Testis (tissue), 3 donors: ENCODE results near the gene LRRC45. TPM values are rescaled to one million over a fixed set of nuclear protein-coding genes. Genes with fewer than 3 reads are reported as not detected.

Source experiments
- DNase-seq: peaks from one replicate; pipeline ENCODE4 v3.0.0-alpha.2; 2019
- H3K27ac ChIP-seq, 2 donors: fragments of 200-600 bp; sonication (generic); one replicate each; pipeline ENCODE4 v1.5.1; 2019
- H3K27me3 ChIP-seq: fragments of 200-600 bp; sonication (generic); one replicate; pipeline ENCODE4 v1.5.1; 2019
- H3K36me3 ChIP-seq: fragments of 200-600 bp; sonication (generic); one replicate; pipeline ENCODE4 v1.5.1; 2017; ENCODE audit warnings: low read depth; ENCODE audit errors: missing control alignments
- H3K4me1 ChIP-seq: fragments of 200-600 bp; sonication (generic); one replicate; pipeline ENCODE4 v1.5.1; 2019
- H3K4me3 ChIP-seq, 2 donors: fragments of 200-600 bp; sonication (generic); one replicate each; pipeline ENCODE4 v1.5.1; 2017 to 2019
- H3K9me3 ChIP-seq: fragments of 200-600 bp; sonication (generic); one replicate; pipeline ENCODE4 v1.5.1; 2017
- POLR2A ChIP-seq: fragments of 450-650 bp; IDR thresholded peaks from one replicate; pipeline ENCODE4 v1.6.1; 2017; ENCODE audit warnings: antibody characterized with exemption, mild to moderate bottlenecking, moderate library complexity
- WGBS, 2 donors: methylation state at CpG; one replicate each; pipeline ENCODE4 v1.1.5; 2018; 5-methylcytosine and 5-hydroxymethylcytosine counted together
- intact Hi-C: fragments of 100-400 bp; cut with DNase I; formaldehyde crosslinking; loops from one replicate; pipeline ENCODE4 v1.15.1; 2023; ENCODE audit warnings: low total_unique reads
- polyA plus RNA-seq: library from polyadenylated mRNA; stranded (reverse); fragments of 350-450 nt; fragmentation: Illumina TruSeq; extraction: RNeasy Lipid Tissue Mini Kit (QIAGEN cat#74804); gene quantifications from one replicate; pipeline ENCODE4 v1.2.3, GENCODE V29; 2014; ENCODE audit warnings: low read depth, low replicate concordance; ENCODE audit not compliant: insufficient read depth
- total RNA-seq, 2 donors: library from RNA; depleted of rRNA; stranded (reverse); fragments of >200 nt; gene quantifications; one replicate each; pipeline ENCODE4 v1.2.3, GENCODE V29; 2016
- TF ChIP-seq, protein P1 (sequence below), 3 experiments: fragments of 450-650 bp in 2 of 3; fragments of 200-600 bp in 1 of 3; sonication (generic) in 1 of 3; IDR thresholded peaks; one replicate each; pipeline ENCODE4 v1.5.1; 2016 to 2019; ENCODE audit warnings: antibody characterized with exemption in 3 of 3, mild to moderate bottlenecking in 2 of 3, moderate library complexity in 1 of 3

LRRC45 gene
- total and polyA plus RNA-seq, 3 donors from 2014 or later: 5.7 to 12.8 (median 10.7) TPM

DNA sequence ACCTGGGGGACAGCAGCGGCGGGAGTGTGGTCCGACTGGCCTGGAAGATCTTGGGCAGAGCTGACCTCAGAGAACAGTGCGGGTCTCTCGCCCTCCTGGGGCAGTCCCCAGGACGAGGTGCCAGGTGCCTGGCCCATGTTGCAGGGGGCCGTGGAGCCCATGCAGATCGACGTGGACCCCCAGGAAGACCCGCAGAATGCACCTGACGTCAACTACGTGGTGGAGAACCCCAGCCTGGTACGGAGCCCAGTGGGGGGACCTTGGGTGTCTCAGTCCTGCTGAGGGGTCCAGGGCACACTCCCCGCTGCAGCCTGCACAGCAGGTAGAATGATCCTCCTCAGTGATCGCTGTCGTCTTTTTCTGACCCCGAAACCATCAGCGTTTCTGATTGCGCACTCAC is 30.0 kb downstream of the LRRC45 start:
- intact Hi-C loops: no loop called here
- no peak overlapping the region for H3K4me3 ChIP-seq
- no peak for DNase-seq
- H3K9me3 ChIP-seq: no peaks in the 10 kb centered on the region
- no peaks in the 10 kb centered on the region for H3K27me3 ChIP-seq
- WGBS, 2 donors: 84 to 88% methylated on average over 6 to 19 of the region's 19 CpGs
- TF ChIP-seq, protein P1, sequence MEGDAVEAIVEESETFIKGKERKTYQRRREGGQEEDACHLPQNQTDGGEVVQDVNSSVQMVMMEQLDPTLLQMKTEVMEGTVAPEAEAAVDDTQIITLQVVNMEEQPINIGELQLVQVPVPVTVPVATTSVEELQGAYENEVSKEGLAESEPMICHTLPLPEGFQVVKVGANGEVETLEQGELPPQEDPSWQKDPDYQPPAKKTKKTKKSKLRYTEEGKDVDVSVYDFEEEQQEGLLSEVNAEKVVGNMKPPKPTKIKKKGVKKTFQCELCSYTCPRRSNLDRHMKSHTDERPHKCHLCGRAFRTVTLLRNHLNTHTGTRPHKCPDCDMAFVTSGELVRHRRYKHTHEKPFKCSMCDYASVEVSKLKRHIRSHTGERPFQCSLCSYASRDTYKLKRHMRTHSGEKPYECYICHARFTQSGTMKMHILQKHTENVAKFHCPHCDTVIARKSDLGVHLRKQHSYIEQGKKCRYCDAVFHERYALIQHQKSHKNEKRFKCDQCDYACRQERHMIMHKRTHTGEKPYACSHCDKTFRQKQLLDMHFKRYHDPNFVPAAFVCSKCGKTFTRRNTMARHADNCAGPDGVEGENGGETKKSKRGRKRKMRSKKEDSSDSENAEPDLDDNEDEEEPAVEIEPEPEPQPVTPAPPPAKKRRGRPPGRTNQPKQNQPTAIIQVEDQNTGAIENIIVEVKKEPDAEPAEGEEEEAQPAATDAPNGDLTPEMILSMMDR (IDR thresholded peaks at IDR 0.05): no peak
- no peak for TF ChIP-seq POLR2A
- peaks cover 11% of the 10 kb centered on the region for H3K4me1 ChIP-seq
- no peak overlapping the region for H3K27ac ChIP-seq
- no peaks in the 10 kb centered on the region for H3K36me3 ChIP-seq

DNA sequence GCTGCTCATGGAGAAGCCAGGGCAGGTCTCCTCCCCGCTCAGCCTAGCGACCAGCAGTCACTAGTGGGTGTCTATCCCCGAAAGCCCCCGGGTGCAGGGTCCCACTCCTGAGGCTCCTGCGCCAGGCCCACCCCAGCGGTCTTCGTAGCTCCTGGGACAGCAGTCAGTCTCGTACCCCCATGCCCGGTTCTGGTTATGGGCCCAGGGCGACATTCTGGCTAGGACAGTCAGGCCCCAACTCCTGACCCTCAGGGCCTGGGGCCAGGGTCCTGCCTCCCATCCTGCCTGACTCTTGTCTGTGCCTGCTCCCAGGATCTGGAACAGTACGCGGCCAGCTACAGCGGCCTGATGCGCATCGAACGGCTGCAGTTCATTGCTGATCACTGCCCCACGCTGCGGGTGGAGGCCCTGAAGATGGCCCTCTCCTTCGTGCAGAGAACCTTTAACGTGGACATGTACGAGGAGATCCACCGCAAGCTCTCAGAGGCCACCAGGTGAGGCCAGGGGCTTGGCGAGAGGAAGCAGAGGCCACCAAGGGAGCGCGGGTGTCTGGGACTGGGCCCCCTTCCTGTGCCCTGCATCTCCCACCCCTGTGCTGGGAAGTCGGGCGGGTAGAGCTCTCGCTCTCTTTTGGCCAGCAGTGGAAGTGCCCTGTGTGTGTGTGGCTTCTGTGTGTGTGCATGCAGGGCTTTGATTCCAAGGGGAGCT is 30.6 kb downstream of the LRRC45 start:
- peaks cover 11% of the 10 kb centered on the region for H3K4me1 ChIP-seq
- H3K36me3 ChIP-seq: no peaks in the 10 kb centered on the region
- no peak overlapping the region for H3K4me3 ChIP-seq
- H3K27me3 ChIP-seq: no peaks in the 10 kb centered on the region
- H3K9me3 ChIP-seq: no peaks in the 10 kb centered on the region
- intact Hi-C loops: no loop called here
- no peak for DNase-seq
- WGBS, 2 donors: 89 to 93% methylated on average over 17 to 25 of the region's 28 CpGs
- no peak overlapping the region for H3K27ac ChIP-seq
- TF ChIP-seq POLR2A: no peak
- TF ChIP-seq, protein P1 (IDR thresholded peaks at IDR 0.05): no peak

DNA sequence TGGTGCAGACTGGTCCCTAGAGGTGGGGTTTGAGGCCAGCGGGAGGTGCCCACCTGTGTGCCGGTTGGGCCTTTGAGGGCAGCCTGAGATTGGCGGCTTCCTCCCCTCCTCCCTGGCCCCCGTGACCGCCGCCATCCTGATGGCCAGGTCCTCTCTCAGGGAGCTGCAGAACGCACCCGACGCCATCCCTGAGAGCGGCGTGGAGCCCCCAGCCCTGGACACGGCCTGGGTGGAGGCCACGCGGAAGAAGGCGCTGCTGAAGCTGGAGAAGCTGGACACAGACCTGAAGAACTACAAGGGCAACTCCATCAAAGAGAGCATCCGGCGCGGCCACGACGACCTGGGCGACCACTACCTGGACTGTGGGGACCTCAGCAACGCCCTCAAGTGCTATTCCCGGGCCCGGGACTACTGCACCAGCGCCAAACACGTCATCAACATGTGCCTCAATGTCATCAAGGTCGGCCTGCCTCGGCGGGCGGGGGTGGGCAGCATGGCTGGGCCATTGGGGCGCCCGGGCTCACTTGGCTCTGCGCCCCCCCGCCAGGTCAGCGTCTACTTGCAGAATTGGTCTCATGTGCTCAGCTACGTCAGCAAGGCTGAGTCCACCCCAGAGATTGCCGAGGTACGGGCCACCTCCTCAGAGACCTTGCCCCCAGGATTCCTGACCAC is 31.4 kb downstream of the LRRC45 start:
- no peak for DNase-seq
- H3K27me3 ChIP-seq: no peaks in the 10 kb centered on the region
- peaks cover 11% of the 10 kb centered on the region for H3K4me1 ChIP-seq
- no peaks in the 10 kb centered on the region for H3K9me3 ChIP-seq
- intact Hi-C loops: no loop called here
- no peak overlapping the region for H3K27ac ChIP-seq
- no peak overlapping the region for H3K4me3 ChIP-seq
- WGBS, 2 donors: 92 to 99% methylated on average over 6 to 32 of the region's 38 CpGs
- no peaks in the 10 kb centered on the region for H3K36me3 ChIP-seq
- TF ChIP-seq, protein P1 (IDR thresholded peaks at IDR 0.05): no peak
- TF ChIP-seq POLR2A: no peak

GRCh38 chr17:82055023-82055964 is 32.2 kb downstream of the LRRC45 start:
- no peaks in the 10 kb centered on the region for H3K27me3 ChIP-seq
- no peak overlapping the region for H3K27ac ChIP-seq
- no peak for TF ChIP-seq POLR2A
- TF ChIP-seq, protein P1 (IDR thresholded peaks at IDR 0.05): no peak
- no peaks in the 10 kb centered on the region for H3K9me3 ChIP-seq
- intact Hi-C loops: no loop called here
- DNase-seq: no peak
- peaks cover 11% of the 10 kb centered on the region for H3K4me1 ChIP-seq
- WGBS, 2 donors: 86 to 100% methylated on average over 6 to 26 of the region's 26 CpGs
- H3K4me3 ChIP-seq: no peak overlapping the region
- H3K36me3 ChIP-seq: no peaks in the 10 kb centered on the region
